ENCODE data around the gene PSMC3. TPM values are rescaled to one million over a fixed set of nuclear protein-coding genes. Genes with fewer than 3 reads are reported as not detected.

PSMC3 gene
- total RNA-seq, 2 experiments from 2014 or later = 137 to 140 TPM

DNA sequence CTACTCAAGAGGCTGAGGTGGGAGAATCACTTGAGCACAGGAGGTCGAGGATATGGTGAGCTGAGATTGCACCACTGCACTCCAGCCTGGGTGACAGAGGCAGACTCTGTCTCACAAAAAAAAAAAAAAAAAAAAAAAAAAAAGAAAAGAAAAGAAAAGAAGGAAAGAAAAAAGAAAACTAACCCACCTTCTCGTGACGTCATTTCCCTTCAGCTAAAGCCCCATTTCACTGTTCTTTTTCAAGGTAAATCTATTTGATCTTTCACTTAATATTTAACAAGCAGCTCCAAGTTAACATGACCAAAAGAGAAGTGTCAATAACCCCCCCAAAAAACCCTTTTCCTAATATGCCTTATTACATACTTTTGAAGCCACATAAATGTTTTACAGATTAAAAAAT lies 17.6 kb upstream of the PSMC3 start:
- Mint-ChIP-seq H3K9me3 (no peaks in the 10 kb centered on the region), H3K4me3 (no peak overlapping the region), H3K27ac (no peak overlapping the region), H3K4me1 (ENCODE audit: low read depth) (peaks cover 6% of the 10 kb centered on the region), H3K36me3 (ENCODE audit: low read depth) (no peaks in the 10 kb centered on the region), H3K27me3 (no peaks in the 10 kb centered on the region)
- intact Hi-C loops (cut with micrococcal nuclease) = no loop called here
- TF ChIP-seq, protein P1, sequence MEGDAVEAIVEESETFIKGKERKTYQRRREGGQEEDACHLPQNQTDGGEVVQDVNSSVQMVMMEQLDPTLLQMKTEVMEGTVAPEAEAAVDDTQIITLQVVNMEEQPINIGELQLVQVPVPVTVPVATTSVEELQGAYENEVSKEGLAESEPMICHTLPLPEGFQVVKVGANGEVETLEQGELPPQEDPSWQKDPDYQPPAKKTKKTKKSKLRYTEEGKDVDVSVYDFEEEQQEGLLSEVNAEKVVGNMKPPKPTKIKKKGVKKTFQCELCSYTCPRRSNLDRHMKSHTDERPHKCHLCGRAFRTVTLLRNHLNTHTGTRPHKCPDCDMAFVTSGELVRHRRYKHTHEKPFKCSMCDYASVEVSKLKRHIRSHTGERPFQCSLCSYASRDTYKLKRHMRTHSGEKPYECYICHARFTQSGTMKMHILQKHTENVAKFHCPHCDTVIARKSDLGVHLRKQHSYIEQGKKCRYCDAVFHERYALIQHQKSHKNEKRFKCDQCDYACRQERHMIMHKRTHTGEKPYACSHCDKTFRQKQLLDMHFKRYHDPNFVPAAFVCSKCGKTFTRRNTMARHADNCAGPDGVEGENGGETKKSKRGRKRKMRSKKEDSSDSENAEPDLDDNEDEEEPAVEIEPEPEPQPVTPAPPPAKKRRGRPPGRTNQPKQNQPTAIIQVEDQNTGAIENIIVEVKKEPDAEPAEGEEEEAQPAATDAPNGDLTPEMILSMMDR (IDR thresholded peaks at IDR 0.05) = no peak
- DNase-seq (no peak), ATAC-seq (no peak)
- ChIA-PET POLR2A (no interaction called here), CTCF (interaction anchor here (1.6 to 2.7 kb wide), 4 partner anchors 10 to 70 kb away, joined by 4 to 8 read pairs (median 7); no protein-coding TSS in a partner anchor)

DNA sequence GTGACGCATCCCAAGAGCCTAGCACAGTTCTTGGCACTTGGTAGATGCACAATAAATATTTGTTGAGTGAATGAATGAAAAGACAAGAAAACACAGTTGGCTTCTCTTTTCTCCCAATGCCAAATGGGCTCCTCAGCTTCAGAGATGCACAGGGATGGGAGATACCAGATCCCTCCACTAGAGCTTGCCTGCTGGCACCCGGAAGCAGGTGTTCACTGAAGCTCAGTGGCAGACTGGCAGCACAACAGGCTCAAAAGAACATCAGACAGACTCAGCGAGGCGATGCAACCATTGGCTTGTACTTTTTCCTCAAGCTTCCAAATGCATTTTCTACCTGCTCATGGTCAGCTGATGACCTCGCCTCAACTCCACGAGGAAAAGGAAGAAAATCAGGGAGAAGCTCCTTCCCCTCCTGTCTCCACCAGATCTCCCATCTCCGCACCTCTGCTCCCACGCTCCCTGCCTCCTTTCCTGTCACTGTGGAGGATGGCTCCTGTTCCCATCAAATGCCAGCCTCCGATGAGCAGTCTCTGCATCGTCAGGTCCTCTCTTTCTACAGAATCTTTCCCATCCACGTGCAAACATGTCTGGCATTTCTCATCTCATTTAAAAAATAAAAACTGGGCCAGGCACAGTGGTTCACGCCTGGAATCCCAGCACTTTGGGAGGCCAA lies 16.9 kb upstream of the PSMC3 start:
- peak; percentile 23 for DNase-seq
- Mint-ChIP-seq H3K4me3 (no peak overlapping the region), H3K4me1 (ENCODE audit: low read depth) (peaks cover 6% of the 10 kb centered on the region), H3K9me3 (no peaks in the 10 kb centered on the region), H3K27me3 (no peaks in the 10 kb centered on the region), H3K27ac (no peak overlapping the region), H3K36me3 (ENCODE audit: low read depth) (no peaks in the 10 kb centered on the region)
- peak; percentile 78 for ATAC-seq
- POLR2A ChIA-PET = interaction anchor here (1.9 kb wide), 1 partner anchor 17 kb away, joined by 10 read pairs; the partner anchor contains the start of gene PSMC3
- intact Hi-C loops (cut with micrococcal nuclease) = no loop called here
- CTCF ChIA-PET = interaction anchor here (0.5 to 2.7 kb wide), 7 partner anchors 10 to 293 kb away, joined by 3 to 8 read pairs (median 4); no protein-coding TSS in a partner anchor
- TF ChIP-seq, protein P1 (IDR thresholded peaks at IDR 0.05) = no peak

- Mint-ChIP-seq H3K4me3 (no peak overlapping the region), H3K9me3 (no peaks in the 10 kb centered on the region), H3K27ac (no peak overlapping the region), H3K4me1 (ENCODE audit: low read depth) (peaks cover 6% of the 10 kb centered on the region), H3K36me3 (ENCODE audit: low read depth) (no peaks in the 10 kb centered on the region), H3K27me3 (no peaks in the 10 kb centered on the region)
- TF ChIP-seq, protein P1 (IDR thresholded peaks at IDR 0.05) = no peak
- DNase-seq = no peak
- ATAC-seq = no peak
- ChIA-PET POLR2A (interaction anchor here (1.9 kb wide), 1 partner anchor 16 kb away, joined by 10 read pairs; the partner anchor contains the start of gene PSMC3), CTCF (interaction anchor here (1.0 to 2.7 kb wide), 4 partner anchors 11 to 68 kb away, joined by 3 to 8 read pairs (median 5); no protein-coding TSS in a partner anchor)
- intact Hi-C loops (cut with micrococcal nuclease) = no loop called here
Observed at GRCh38 chr11:47442514-47442913, 16.3 kb upstream of the PSMC3 start.

DNA sequence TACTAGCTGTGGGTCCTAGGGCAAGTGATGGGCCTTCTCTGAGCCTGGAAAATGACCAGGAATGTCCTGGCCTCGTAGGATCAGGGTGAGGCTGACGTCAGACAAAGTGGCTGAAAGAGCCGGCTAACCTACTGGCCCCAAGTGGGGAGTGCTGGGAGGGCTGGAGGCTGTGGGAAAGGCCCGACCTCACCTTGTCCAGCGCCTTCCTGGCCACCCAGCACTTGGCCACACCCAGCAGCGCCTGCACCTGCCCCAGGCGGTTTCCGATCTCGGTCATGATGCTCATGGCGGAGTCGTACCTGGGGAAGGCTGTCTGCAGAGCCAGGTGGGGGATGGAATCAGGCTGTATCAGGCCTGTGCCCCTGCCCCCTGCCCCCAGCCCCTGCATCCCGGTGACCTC lies 15.2 kb upstream of the PSMC3 start:
- ATAC-seq (no peak), DNase-seq (no peak)
- Mint-ChIP-seq H3K36me3 (ENCODE audit: low read depth) (no peaks in the 10 kb centered on the region), H3K27me3 (no peaks in the 10 kb centered on the region), H3K27ac (no peak overlapping the region), H3K4me3 (no peak overlapping the region), H3K4me1 (ENCODE audit: low read depth) (peaks cover 6% of the 10 kb centered on the region), H3K9me3 (no peaks in the 10 kb centered on the region)
- ChIA-PET POLR2A (interaction anchor here (1.9 kb wide), 1 partner anchor 15 kb away, joined by 10 read pairs; the partner anchor contains the start of gene PSMC3), CTCF (no interaction called here)
- intact Hi-C loops (cut with micrococcal nuclease) = no loop called here
- TF ChIP-seq, protein P1 (IDR thresholded peaks at IDR 0.05) = no peak

- H3K4me3 Mint-ChIP-seq = no peak overlapping the region
- POLR2A ChIA-PET = no interaction called here
- no peaks in the 10 kb centered on the region for H3K27me3 Mint-ChIP-seq
- no peak for ATAC-seq
- H3K27ac Mint-ChIP-seq = no peak overlapping the region
- TF ChIP-seq, protein P1 (IDR thresholded peaks at IDR 0.05) = no peak
- DNase-seq = no peak
- H3K9me3 Mint-ChIP-seq = no peaks in the 10 kb centered on the region
- peaks cover 6% of the 10 kb centered on the region for H3K4me1 Mint-ChIP-seq (ENCODE audit: low read depth)
- CTCF ChIA-PET = interaction anchor here (0.9 to 1.2 kb wide), 2 partner anchors 13 to 66 kb away, joined by 3 to 4 read pairs; no protein-coding TSS in a partner anchor
- intact Hi-C loops (cut with micrococcal nuclease) = no loop called here
- H3K36me3 Mint-ChIP-seq (ENCODE audit: low read depth) = no peaks in the 10 kb centered on the region
Observed at GRCh38 chr11:47440054-47440476, 13.8 kb upstream of the PSMC3 start.
